ENCODE data around the gene RAB21.

- TF ChIP-seq FOXA1 (IDR thresholded peaks at IDR 0.05) (no peak), PKNOX1 (IDR thresholded peaks at IDR 0.05) (no peak), BHLHE40 (IDR thresholded peaks at IDR 0.05; ENCODE audit: borderline replicate concordance) (no peak), NFRKB (IDR thresholded peaks at IDR 0.05) (no peak), ZNF384 (IDR thresholded peaks at IDR 0.05) (no peak), SP1 (IDR thresholded peaks at IDR 0.05) (no peak)
Measured at GRCh38 chr12:71766202-71766601, 11.5 kb downstream of the RAB21 start.
